Naive B cell (primary cell): Measurements from ENCODE around the gene HEY2. TPM values are rescaled to one million over a fixed set of nuclear protein-coding genes. Genes with fewer than 3 reads are reported as not detected.

Experiments used
- ATAC-seq, 2 donors: fragments of 150-1000 bp; cut with Tn5 transposase; 2 replicates each; pipeline ENCODE4 v1.10.0; 2021; ENCODE audit warnings: low read depth in 2 of 2, mild to moderate bottlenecking in 2 of 2, moderate library complexity in 2 of 2
- DNase-seq: peaks from one replicate; pipeline ENCODE4 v3.0.0; 2022
- H3K27ac Mint-ChIP-seq, 6 donors: one replicate each; pipeline ENCODE4 v1.8.0; 2020 to 2022; ENCODE audit warnings: mild to moderate bottlenecking in 6 of 6, mixed read lengths in 6 of 6, moderate library complexity in 5 of 6, inconsistent platforms in 2 of 6
- H3K27me3 Mint-ChIP-seq, 3 donors: one replicate each; pipeline ENCODE4 v1.8.0; 2021 to 2022; ENCODE audit warnings: mixed read lengths in 3 of 3, mild to moderate bottlenecking in 1 of 3
- H3K36me3 Mint-ChIP-seq, 2 donors: one replicate each; pipeline ENCODE4 v1.8.0; 2020 to 2022; ENCODE audit warnings: mixed read lengths in 2 of 2, inconsistent platforms in 1 of 2, mild to moderate bottlenecking in 1 of 2
- H3K4me1 Mint-ChIP-seq, 3 donors: one replicate each; pipeline ENCODE4 v1.8.0; 2020 to 2022; ENCODE audit warnings: mixed read lengths in 3 of 3, inconsistent platforms in 1 of 3, mild to moderate bottlenecking in 1 of 3, moderate library complexity in 1 of 3
- H3K4me3 Mint-ChIP-seq, 8 donors: one replicate each; pipeline ENCODE4 v1.8.0; 2020 to 2022; ENCODE audit warnings: mild to moderate bottlenecking in 8 of 8, mixed read lengths in 8 of 8, moderate library complexity in 8 of 8, inconsistent platforms in 2 of 8
- H3K9me3 Mint-ChIP-seq, 7 donors: one replicate each; pipeline ENCODE4 v1.8.0; 2020 to 2022; ENCODE audit warnings: mixed read lengths in 7 of 7, mild to moderate bottlenecking in 5 of 7, inconsistent platforms in 2 of 7, moderate library complexity in 1 of 7
- polyA plus RNA-seq, 6 donors: library from polyadenylated mRNA; unstranded; fragments of 300-500 nt; fragmentation: Illumina TruSeq; gene quantifications; one replicate each; pipeline ENCODE4 v1.2.3, GENCODE V29; 2021; ENCODE audit warnings: low read depth in 6 of 6

The HEY2 gene
- polyA plus RNA-seq, 6 donors from 2014 or later: 0.17 to 0.48 (median 0.29) TPM; not detected in 3

GRCh38 chr6:125789167-125789566 lies 39.7 kb downstream of the HEY2 start:
- H3K4me3 Mint-ChIP-seq: peak overlapping the region; percentile 85 to 97 (median 91)
- no peaks in the 10 kb centered on the region for H3K36me3 Mint-ChIP-seq
- no peak for ATAC-seq
- H3K27me3 Mint-ChIP-seq: no peaks in the 10 kb centered on the region
- H3K9me3 Mint-ChIP-seq: no peaks in the 10 kb centered on the region
- peaks cover 20 to 27% (median 21%) of the 10 kb centered on the region in 3 donors for H3K4me1 Mint-ChIP-seq
- H3K27ac Mint-ChIP-seq: peak overlapping the region in 5 of 6 donors; percentile 65 to 98 (median 95)
- DNase-seq: no peak

- Mint-ChIP-seq H3K4me1 (peaks cover 20 to 27% (median 21%) of the 10 kb centered on the region in 3 donors), H3K27ac (peak overlapping the region; percentile 81 to 98 (median 94)), H3K4me3 (peak overlapping the region; percentile 85 to 97 (median 91)), H3K9me3 (no peaks in the 10 kb centered on the region), H3K27me3 (no peaks in the 10 kb centered on the region), H3K36me3 (no peaks in the 10 kb centered on the region)
- peak; percentile 28 for DNase-seq
- peak in 1 of 2 donors; percentile 14 for ATAC-seq
These were observed 40.3 kb downstream of the HEY2 start for GRCh38 chr6:125789576-125790357.

- ATAC-seq (peak; percentile 72 to 74), DNase-seq (peak; percentile 72)
- H3K27me3 Mint-ChIP-seq: peaks cover 0 to 3% (median 0%) of the 10 kb centered on the region in 3 donors
- no peaks in the 10 kb centered on the region for H3K36me3 Mint-ChIP-seq
- peaks cover 21 to 27% (median 23%) of the 10 kb centered on the region in 3 donors for H3K4me1 Mint-ChIP-seq
- H3K27ac Mint-ChIP-seq: peak within 1 kb of the TSS; percentile 81 to 98 (median 94)
- no peaks in the 10 kb centered on the region for H3K9me3 Mint-ChIP-seq
- peak within 1 kb of the TSS; percentile 85 to 97 (median 93) for H3K4me3 Mint-ChIP-seq
These were observed 41.1 kb downstream of the HEY2 start, which contains the start of gene NCOA7 for GRCh38 chr6:125790358-125791150. Gene NCOA7 (plus strand): TSS chr6:125790960. CDS start chr6:125815355, 24,395 bp downstream.

- H3K4me1 Mint-ChIP-seq: peaks cover 21 to 27% (median 25%) of the 10 kb centered on the region in 3 donors
- DNase-seq: peak; percentile 41
- no peaks in the 10 kb centered on the region for H3K36me3 Mint-ChIP-seq
These were observed 41.9 kb downstream of the HEY2 start for GRCh38 chr6:125791151-125791819.

GRCh38 chr6:125791820-125792165 lies 42.4 kb downstream of the HEY2 start:
- Mint-ChIP-seq H3K27me3 (peaks cover 0 to 6% (median 0%) of the 10 kb centered on the region in 3 donors), H3K4me1 (peaks cover 21 to 27% (median 25%) of the 10 kb centered on the region in 3 donors), H3K27ac (peak overlapping the region in 2 of 6 donors; percentile 57 to 93), H3K4me3 (peak overlapping the region; percentile 85 to 95 (median 92)), H3K9me3 (no peaks in the 10 kb centered on the region), H3K36me3 (no peaks in the 10 kb centered on the region)
- DNase-seq (no peak), ATAC-seq (no peak)

More at GRCh38 chr6:125791151-125791819, 41.9 kb downstream of the HEY2 start:
- H3K4me3 Mint-ChIP-seq: peak overlapping the region; percentile 85 to 95 (median 92)
- peak; percentile 48 to 53 for ATAC-seq
- H3K27me3 Mint-ChIP-seq: peaks cover 0 to 6% (median 0%) of the 10 kb centered on the region in 3 donors
- no peaks in the 10 kb centered on the region for H3K9me3 Mint-ChIP-seq
- H3K27ac Mint-ChIP-seq: peak overlapping the region in 5 of 6 donors; percentile 47 to 95 (median 57)

- Mint-ChIP-seq H3K27ac (peak overlapping the region in 1 of 6 donors; percentile 93), H3K4me1 (peaks cover 21 to 27% (median 25%) of the 10 kb centered on the region in 3 donors), H3K36me3 (no peaks in the 10 kb centered on the region)
These were observed 42.7 kb downstream of the HEY2 start for GRCh38 chr6:125792172-125792571.

GRCh38 chr6:125792680-125793079 lies 43.2 kb downstream of the HEY2 start:
- H3K27me3 Mint-ChIP-seq: peaks cover 0 to 6% (median 0%) of the 10 kb centered on the region in 3 donors
- ATAC-seq: no peak
- H3K9me3 Mint-ChIP-seq: no peaks in the 10 kb centered on the region
- peaks cover 25 to 32% (median 29%) of the 10 kb centered on the region in 3 donors for H3K4me1 Mint-ChIP-seq
- H3K4me3 Mint-ChIP-seq: peak overlapping the region in 1 of 8 donors; percentile 94
- peak overlapping the region in 1 of 6 donors; percentile 29 for H3K27ac Mint-ChIP-seq
- no peaks in the 10 kb centered on the region for H3K36me3 Mint-ChIP-seq
- DNase-seq: no peak

More at GRCh38 chr6:125792172-125792571, 42.7 kb downstream of the HEY2 start:
- Mint-ChIP-seq H3K9me3 (no peaks in the 10 kb centered on the region), H3K4me3 (peak overlapping the region in 4 of 8 donors; percentile 85 to 95 (median 90)), H3K27me3 (peaks cover 0 to 6% (median 0%) of the 10 kb centered on the region in 3 donors)
- DNase-seq: no peak
- no peak for ATAC-seq

- peak overlapping the region in 4 of 8 donors; percentile 10 to 94 (median 40) for H3K4me3 Mint-ChIP-seq
- no peaks in the 10 kb centered on the region for H3K9me3 Mint-ChIP-seq
- no peak overlapping the region for H3K27ac Mint-ChIP-seq
- H3K4me1 Mint-ChIP-seq: peaks cover 29 to 35% (median 30%) of the 10 kb centered on the region in 3 donors
- H3K27me3 Mint-ChIP-seq: peaks cover 0 to 6% (median 0%) of the 10 kb centered on the region in 3 donors
- no peaks in the 10 kb centered on the region for H3K36me3 Mint-ChIP-seq
- ATAC-seq (no peak), DNase-seq (no peak)
These were observed 43.8 kb downstream of the HEY2 start for GRCh38 chr6:125793280-125793679.

- ATAC-seq: no peak
- H3K9me3 Mint-ChIP-seq: no peaks in the 10 kb centered on the region
- H3K4me1 Mint-ChIP-seq: peaks cover 32 to 37% (median 33%) of the 10 kb centered on the region in 3 donors
- DNase-seq: no peak
- peak overlapping the region in 1 of 6 donors; percentile 16 for H3K27ac Mint-ChIP-seq
- peaks cover 0 to 6% (median 0%) of the 10 kb centered on the region in 3 donors for H3K27me3 Mint-ChIP-seq
- H3K36me3 Mint-ChIP-seq: no peaks in the 10 kb centered on the region
- peak overlapping the region in 1 of 8 donors; percentile 50 for H3K4me3 Mint-ChIP-seq
These were observed 44.4 kb downstream of the HEY2 start for GRCh38 chr6:125793863-125794262.

- H3K36me3 Mint-ChIP-seq: no peaks in the 10 kb centered on the region
- H3K27ac Mint-ChIP-seq: no peak overlapping the region
These were observed 45.1 kb downstream of the HEY2 start for GRCh38 chr6:125794342-125795137.

GRCh38 chr6:125795301-125795700 lies 45.9 kb downstream of the HEY2 start:
- Mint-ChIP-seq H3K4me3 (no peak overlapping the region), H3K4me1 (peaks cover 29 to 35% (median 31%) of the 10 kb centered on the region in 3 donors)

More at GRCh38 chr6:125794342-125795137, 45.1 kb downstream of the HEY2 start:
- ATAC-seq (no peak), DNase-seq (no peak)
- peaks cover 0 to 6% (median 0%) of the 10 kb centered on the region in 3 donors for H3K27me3 Mint-ChIP-seq
- H3K9me3 Mint-ChIP-seq: no peaks in the 10 kb centered on the region
- peaks cover 33 to 37% (median 36%) of the 10 kb centered on the region in 3 donors for H3K4me1 Mint-ChIP-seq
- H3K4me3 Mint-ChIP-seq: peak overlapping the region in 1 of 8 donors; percentile 50

More at GRCh38 chr6:125795301-125795700, 45.9 kb downstream of the HEY2 start:
- Mint-ChIP-seq H3K9me3 (no peaks in the 10 kb centered on the region), H3K36me3 (no peaks in the 10 kb centered on the region), H3K27me3 (peaks cover 0 to 6% (median 0%) of the 10 kb centered on the region in 3 donors), H3K27ac (no peak overlapping the region)
- DNase-seq (no peak), ATAC-seq (no peak)
